Ishikawa (cell line): ENCODE results near the gene ADM2.

Experiments used
- CEBPB ChIP-seq: IDR thresholded peaks from 2 replicates; pipeline ENCODE4 v1.6.1; 2012
- CREB1 ChIP-seq: IDR thresholded peaks from 2 replicates; pipeline ENCODE4 v1.6.1; 2012; ENCODE audit warnings: low read depth
- EGR1 ChIP-seq: IDR thresholded peaks from 2 replicates; pipeline ENCODE4 v1.6.1; 2012
- EP300 ChIP-seq: IDR thresholded peaks from 2 replicates; pipeline ENCODE4 v1.6.1; 2012; ENCODE audit warnings: borderline replicate concordance
- FOXM1 ChIP-seq: IDR thresholded peaks from 2 replicates; pipeline ENCODE4 v1.6.1; 2012; ENCODE audit warnings: low read depth, borderline replicate concordance
- NFIC ChIP-seq: IDR thresholded peaks from 2 replicates; pipeline ENCODE4 v1.6.1; 2012
- RAD21 ChIP-seq: IDR thresholded peaks from 2 replicates; pipeline ENCODE4 v1.6.1; 2012; ENCODE audit warnings: low read depth
- TAF1 ChIP-seq: IDR thresholded peaks from 2 replicates; pipeline ENCODE4 v1.6.1; 2012; ENCODE audit warnings: low read depth, mild to moderate bottlenecking
- TCF12 ChIP-seq: IDR thresholded peaks from 2 replicates; pipeline ENCODE4 v1.6.1; 2012; ENCODE audit warnings: low read depth
- YY1 ChIP-seq: IDR thresholded peaks from 2 replicates; pipeline ENCODE4 v1.6.1; 2012; ENCODE audit warnings: low read depth
- ZBTB7A ChIP-seq: IDR thresholded peaks from 2 replicates; pipeline ENCODE4 v1.6.1; 2012; ENCODE audit warnings: low read depth
- TF ChIP-seq, protein P1 (sequence below): IDR thresholded peaks from 2 replicates; pipeline ENCODE4 v1.6.1; 2012
- TF ChIP-seq, protein P2 (sequence below): IDR thresholded peaks from 2 replicates; pipeline ENCODE4 v1.6.1; 2012; ENCODE audit warnings: low read depth, mild to moderate bottlenecking

DNA sequence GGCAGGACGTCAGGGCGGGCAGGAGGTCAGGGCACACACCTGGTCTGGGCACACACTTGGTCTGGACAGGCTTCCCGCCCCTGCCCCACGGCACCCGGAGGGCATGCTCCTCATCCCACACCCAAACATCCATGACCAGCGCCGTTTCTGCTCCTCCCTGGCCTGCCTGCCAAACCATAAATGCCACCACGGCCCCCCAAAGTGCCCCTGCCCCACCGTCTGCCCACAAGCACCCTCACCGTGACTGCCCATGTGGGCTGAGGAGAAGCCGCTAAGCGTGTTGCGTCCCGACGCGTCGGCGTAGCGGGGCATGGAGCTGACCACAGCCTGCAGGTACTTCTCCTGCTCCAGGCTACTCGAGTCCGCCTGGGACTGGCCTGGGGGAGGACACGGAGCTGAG lies 22.3 kb upstream of the ADM2 start:
- TF ChIP-seq, protein P1, sequence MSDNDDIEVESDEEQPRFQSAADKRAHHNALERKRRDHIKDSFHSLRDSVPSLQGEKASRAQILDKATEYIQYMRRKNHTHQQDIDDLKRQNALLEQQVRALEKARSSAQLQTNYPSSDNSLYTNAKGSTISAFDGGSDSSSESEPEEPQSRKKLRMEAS, result no peak
- no peak for TF ChIP-seq TCF12
- TF ChIP-seq YY1, result no peak
- TF ChIP-seq ZBTB7A, result no peak
- no peak for TF ChIP-seq EGR1
- TF ChIP-seq FOXM1, result no peak
- no peak for TF ChIP-seq RAD21
- TF ChIP-seq TAF1, result no peak
- TF ChIP-seq EP300, result no peak
- TF ChIP-seq CEBPB, result no peak
- TF ChIP-seq, protein P2, sequence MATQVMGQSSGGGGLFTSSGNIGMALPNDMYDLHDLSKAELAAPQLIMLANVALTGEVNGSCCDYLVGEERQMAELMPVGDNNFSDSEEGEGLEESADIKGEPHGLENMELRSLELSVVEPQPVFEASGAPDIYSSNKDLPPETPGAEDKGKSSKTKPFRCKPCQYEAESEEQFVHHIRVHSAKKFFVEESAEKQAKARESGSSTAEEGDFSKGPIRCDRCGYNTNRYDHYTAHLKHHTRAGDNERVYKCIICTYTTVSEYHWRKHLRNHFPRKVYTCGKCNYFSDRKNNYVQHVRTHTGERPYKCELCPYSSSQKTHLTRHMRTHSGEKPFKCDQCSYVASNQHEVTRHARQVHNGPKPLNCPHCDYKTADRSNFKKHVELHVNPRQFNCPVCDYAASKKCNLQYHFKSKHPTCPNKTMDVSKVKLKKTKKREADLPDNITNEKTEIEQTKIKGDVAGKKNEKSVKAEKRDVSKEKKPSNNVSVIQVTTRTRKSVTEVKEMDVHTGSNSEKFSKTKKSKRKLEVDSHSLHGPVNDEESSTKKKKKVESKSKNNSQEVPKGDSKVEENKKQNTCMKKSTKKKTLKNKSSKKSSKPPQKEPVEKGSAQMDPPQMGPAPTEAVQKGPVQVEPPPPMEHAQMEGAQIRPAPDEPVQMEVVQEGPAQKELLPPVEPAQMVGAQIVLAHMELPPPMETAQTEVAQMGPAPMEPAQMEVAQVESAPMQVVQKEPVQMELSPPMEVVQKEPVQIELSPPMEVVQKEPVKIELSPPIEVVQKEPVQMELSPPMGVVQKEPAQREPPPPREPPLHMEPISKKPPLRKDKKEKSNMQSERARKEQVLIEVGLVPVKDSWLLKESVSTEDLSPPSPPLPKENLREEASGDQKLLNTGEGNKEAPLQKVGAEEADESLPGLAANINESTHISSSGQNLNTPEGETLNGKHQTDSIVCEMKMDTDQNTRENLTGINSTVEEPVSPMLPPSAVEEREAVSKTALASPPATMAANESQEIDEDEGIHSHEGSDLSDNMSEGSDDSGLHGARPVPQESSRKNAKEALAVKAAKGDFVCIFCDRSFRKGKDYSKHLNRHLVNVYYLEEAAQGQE, result no peak
- no peak for TF ChIP-seq NFIC
- TF ChIP-seq CREB1, result no peak
